HepG2 (cell line): ENCODE results near the gene GLIS1. TPM values are rescaled to one million over a fixed set of nuclear protein-coding genes. Genes with fewer than 3 reads are reported as not detected.

Experiments used
- ATAC-seq: fragments of 200-7000 bp; cut with Tn5 transposase; 3 replicates; pipeline ENCODE4 v1.9.1; 2020; ENCODE audit warnings: mild to moderate bottlenecking, moderate library complexity
- BruUV-seq: library from RNA; stranded (reverse); fragments of 400-500 nt; replicated peaks from 2 replicates; lab custom pipeline; 2021; lab: Mats Ljungman, UMichigan
- CTCF ChIA-PET: fragments of 300-600 bp; formaldehyde crosslinking; extraction: SDS; loops from one replicate; lab custom pipeline; 2021; ENCODE audit warnings: low total read pairs, inconsistent platforms, low intra/inter-chr PET ratio; lab: Yijun Ruan, JAX
- POLR2A ChIA-PET: fragments of 350-600 bp; sonication (Branson Sonifier 250); formaldehyde crosslinking; loops from one replicate; lab custom pipeline; 2020; ENCODE audit warnings: antibody characterized with exemption, inconsistent platforms; lab: Yijun Ruan, JAX
- DNase-seq: peaks from one replicate; pipeline ENCODE4 v3.0.0-alpha.2; 2015; ENCODE audit warnings: low spot score
- FAIRE-seq: peaks from 3 replicates; lab custom pipeline; 2011; peaks lifted over from hg19 to GRCh38; lab: Jason Lieb, UNC
- H2AFZ ChIP-seq: one replicate; pipeline ENCODE4 v1.6.1; 2011; ENCODE audit warnings: low read length, inconsistent platforms
- H3K27ac ChIP-seq: fragments of 300-600 bp; 3 replicates; pipeline ENCODE4 v1.8.0; 2011; ENCODE audit warnings: mixed run types, mild to moderate bottlenecking, mixed read lengths, low read length, inconsistent platforms; ENCODE audit not compliant: insufficient read depth; ENCODE audit errors: extremely low read length
- H3K27me3 ChIP-seq, 2 experiments: fragments of 200-600 bp in 1 of 2; 2 replicates in 1 of 2; 3 replicates in 1 of 2; pipeline versions ENCODE4 v1.6.0 to v1.8.0; 2011; ENCODE audit warnings: low read length in 2 of 2, mild to moderate bottlenecking in 2 of 2, moderate library complexity in 2 of 2, inconsistent platforms in 1 of 2; ENCODE audit not compliant: insufficient read depth in 2 of 2, control insufficient read depth in 1 of 2
- H3K36me3 ChIP-seq, 2 experiments: fragments of 200-600 bp in 1 of 2; replicated peaks in 1 of 2; 2 replicates in 1 of 2; 3 replicates in 1 of 2; pipeline versions ENCODE4 v1.5.1 to v1.8.0; 2011; ENCODE audit warnings: low read length in 2 of 2, inconsistent platforms in 1 of 2; ENCODE audit not compliant: insufficient read depth in 2 of 2, control insufficient read depth in 1 of 2
- H3K4me1 ChIP-seq: 2 replicates; pipeline ENCODE4 v1.5.1; 2012; ENCODE audit warnings: low read length, inconsistent platforms; ENCODE audit not compliant: insufficient read depth
- H3K4me2 ChIP-seq: 2 replicates; pipeline ENCODE4 v1.6.0; 2011; ENCODE audit warnings: low read depth, low read length, inconsistent platforms
- H3K4me3 ChIP-seq, 3 experiments: fragments of 200-600 bp in 1 of 3; sonication (generic), shearing (Covaris generic) in 1 of 3; replicated peaks in 1 of 3; 2 replicates each; pipeline ENCODE4 v1.5.1; 2011 to 2016; ENCODE audit warnings: low read length in 3 of 3, inconsistent platforms in 2 of 3, low read depth in 2 of 3, mild to moderate bottlenecking in 2 of 3, control low read depth in 1 of 3, mixed read lengths in 1 of 3; ENCODE audit not compliant: insufficient read depth in 1 of 3
- H3K79me2 ChIP-seq: one replicate; pipeline ENCODE4 v1.6.1; 2011; ENCODE audit warnings: low read length, inconsistent platforms; ENCODE audit not compliant: insufficient read depth
- H3K9ac ChIP-seq: 2 replicates; pipeline ENCODE4 v1.6.0; 2011; ENCODE audit warnings: mild to moderate bottlenecking, low read depth, low read length, inconsistent platforms; ENCODE audit not compliant: insufficient read depth
- H3K9me3 ChIP-seq: 2 replicates; pipeline ENCODE4 v1.5.1; 2012; ENCODE audit warnings: mild to moderate bottlenecking, low read length
- H4K20me1 ChIP-seq: 2 replicates; pipeline ENCODE4 v1.6.0; 2011; ENCODE audit warnings: inconsistent platforms, mild to moderate bottlenecking, low read length, moderate library complexity; ENCODE audit not compliant: insufficient read depth
- ATRX ChIP-seq: sonication (generic); formaldehyde crosslinking; IDR thresholded peaks from 2 replicates; pipeline ENCODE4 v1.4.0; 2020; ENCODE audit warnings: missing genetic modification reagents, borderline replicate concordance
- BRD4 ChIP-seq: sonication (generic); formaldehyde crosslinking; IDR thresholded peaks from 2 replicates; pipeline ENCODE4 v1.4.0; 2020; ENCODE audit warnings: missing genetic modification reagents
- HHEX ChIP-seq: IDR thresholded peaks from 2 replicates; pipeline ENCODE4 v1.6.1; 2016; ENCODE audit warnings: control low read depth
- IRX3 ChIP-seq: sonication (generic); formaldehyde crosslinking; IDR thresholded peaks from 2 replicates; pipeline ENCODE4 v1.8.1; 2023; ENCODE audit warnings: mild to moderate bottlenecking, low read depth, missing genetic modification reagents, borderline replicate concordance
- PHF8 ChIP-seq: sonication (generic); formaldehyde crosslinking; IDR thresholded peaks from 2 replicates; pipeline ENCODE4 v1.5.0; 2020; ENCODE audit warnings: missing genetic modification reagents
- SNAPC2 ChIP-seq: sonication (generic); formaldehyde crosslinking; IDR thresholded peaks from 2 replicates; pipeline ENCODE4 v1.8.1; 2022; ENCODE audit warnings: mild to moderate bottlenecking, missing genetic modification reagents
- SP5 ChIP-seq: IDR thresholded peaks from 2 replicates; pipeline ENCODE4 v1.6.1; 2016; ENCODE audit warnings: low read depth, borderline replicate concordance
- TAF1 ChIP-seq: sonication (generic); formaldehyde crosslinking; IDR thresholded peaks from 2 replicates; pipeline ENCODE4 v1.4.0; 2020; ENCODE audit warnings: missing genetic modification reagents
- U2AF2 ChIP-seq: fragments of 200-400 bp; formaldehyde crosslinking; IDR thresholded peaks from 2 replicates; pipeline ENCODE4 v1.6.1; 2017; ENCODE audit warnings: low read depth, mild to moderate bottlenecking, low read length
- ZEB1 ChIP-seq: IDR thresholded peaks from 2 replicates; pipeline ENCODE4 v1.6.1; 2012; ENCODE audit warnings: mild to moderate bottlenecking, low read depth, inconsistent platforms; ENCODE audit not compliant: insufficient replicate concordance
- ZKSCAN8 ChIP-seq: IDR thresholded peaks from 2 replicates; pipeline ENCODE4 v1.6.1; 2016; ENCODE audit warnings: borderline replicate concordance, missing genetic modification reagents, missing compliant biosample characterization
- ZNF180 ChIP-seq: sonication (generic); formaldehyde crosslinking; IDR thresholded peaks from 2 replicates; pipeline ENCODE4 v1.4.0; 2020; ENCODE audit warnings: low read depth, missing genetic modification reagents, borderline replicate concordance
- ZNF33B ChIP-seq: sonication (generic); formaldehyde crosslinking; IDR thresholded peaks from 2 replicates; pipeline ENCODE4 v1.5.1; 2020; ENCODE audit warnings: mild to moderate bottlenecking, missing genetic modification reagents
- ZNF557 ChIP-seq: sonication (generic); formaldehyde crosslinking; IDR thresholded peaks from 2 replicates; pipeline ENCODE4 v1.4.0; 2020; ENCODE audit warnings: missing genetic modification reagents
- ZNF563 ChIP-seq: sonication (generic); formaldehyde crosslinking; IDR thresholded peaks from 2 replicates; pipeline ENCODE4 v1.8.0; 2022; ENCODE audit warnings: mild to moderate bottlenecking, moderate library complexity, missing genetic modification reagents
- WGBS: methylation state at CpG from one replicate; pipeline ENCODE4 v1.1.6; 2017; ENCODE audit warnings: low lambda C conversion rate; 5-methylcytosine and 5-hydroxymethylcytosine counted together
- in situ Hi-C: cut with HindIII; loops from 2 replicates; pipeline ENCODE4 v1.10.0; 2017; ENCODE audit warnings: low pct_unique_long_range_greater_than_20kb; ENCODE audit not compliant: extremely low pct_ligation_motif_present
- intact Hi-C: fragments of 100-400 bp; cut with micrococcal nuclease; formaldehyde crosslinking; loops from one replicate; pipeline ENCODE4 v1.10.0; 2022; ENCODE audit not compliant: unreplicated experiment
- polyA plus RNA-seq, 8 experiments: library from polyadenylated mRNA; depleted of rRNA in 3 of 8; stranded (reverse) in 7 of 8; unstranded in 1 of 8; fragments of >200 nt; fragmentation: Illumina TruSeq in 4 of 8; extraction: Trizol in 4 of 8; gene quantifications; 2 replicates each; pipeline versions ENCODE4 v1.2.1 to v1.2.3, GENCODE V29; 2011 to 2016; ENCODE audit warnings: low read depth in 4 of 8, missing spikeins in 1 of 8, mixed read lengths in 1 of 8; ENCODE audit not compliant: insufficient read depth in 1 of 8
- total RNA-seq, 5 experiments: library from RNA; depleted of rRNA; stranded (reverse); fragments of >200 nt; fragmentation: Illumina TruSeq; extraction: Trizol; gene quantifications; 2 replicates each; pipeline ENCODE4 v1.2.3, GENCODE V29; 2016; ENCODE audit warnings: low read depth in 1 of 5

GLIS1 gene
- total and polyA plus RNA-seq, 2 of the 13 experiments (the other 11 are each of a cell fraction or from before 2014, with no cell fraction given) = 0.03 TPM; not detected in 1

- DNase-seq = no peak
- Histone ChIP-seq H3K9ac (no peak overlapping the region), H3K4me1 (peaks cover 1% of the 10 kb centered on the region; the same call in 1 of the 2 replicates), H3K79me2 (no peaks in the 10 kb centered on the region), H3K9me3 (no peaks in the 10 kb centered on the region), H2AFZ (no peak overlapping the region), H3K36me3 (no peaks in the 10 kb centered on the region), H3K27ac (no peak overlapping the region), H3K4me2 (no peak overlapping the region), H4K20me1 (no peaks in the 10 kb centered on the region), H3K27me3 (peaks cover 4 to 18% of the 10 kb centered on the region in 2 experiments; a peak in 2 of 5 replicates), H3K4me3 (no peak overlapping the region)
- FAIRE-seq = no peak
- no TSS peak for BruUV-seq
- ChIA-PET POLR2A (no interaction called here), CTCF (no interaction called here)
- TF ChIP-seq ATRX (CRISPR knock-in tag) (no peak), U2AF2 (no peak), ZNF33B (CRISPR knock-in tag) (no peak)
- WGBS = 15% methylated on average over 4 of the region's 15 CpGs
- ATAC-seq = no peak
- in situ Hi-C loops = no loop called here
- intact Hi-C loops = no loop called here
Measured at GRCh38 chr1:53663529-53664300, 75.2 kb downstream of the GLIS1 start.

DNA sequence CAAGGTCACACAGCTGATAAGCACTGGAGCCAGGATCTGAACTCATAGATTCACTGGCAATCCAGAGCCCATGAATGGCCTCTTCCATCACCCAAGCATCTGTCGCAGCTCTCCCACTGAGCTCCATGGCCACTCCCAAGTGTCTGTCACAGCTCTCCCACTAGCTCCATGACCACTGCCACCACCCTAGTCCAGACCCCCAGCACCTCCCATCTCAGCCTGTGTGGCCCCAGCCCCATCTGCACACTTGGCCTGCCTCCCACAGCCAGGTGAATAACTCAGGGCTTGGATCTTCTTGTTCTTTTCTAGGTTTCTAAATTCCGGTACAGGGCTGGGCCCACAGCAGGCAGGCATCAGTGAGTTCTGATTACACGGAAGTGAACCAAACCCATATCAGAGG lies 76.0 kb downstream of the GLIS1 start:
- no peaks in the 10 kb centered on the region for H3K36me3 ChIP-seq
- no peak for FAIRE-seq
- no peak for TF ChIP-seq IRX3 (CRISPR knock-in tag)
- no peak for TF ChIP-seq PHF8 (CRISPR knock-in tag)
- no peak for TF ChIP-seq BRD4
- no peak for TF ChIP-seq HHEX (CRISPR knock-in tag)
- no peak for TF ChIP-seq ZNF557
- no peak for TF ChIP-seq ZNF180 (CRISPR knock-in tag)
- no peak for TF ChIP-seq SNAPC2
- TF ChIP-seq ZNF563 (CRISPR knock-in tag) = no peak
- TF ChIP-seq ZKSCAN8 = no peak
- TF ChIP-seq ZEB1 = no peak
- no peak for TF ChIP-seq SP5 (CRISPR knock-in tag)
- TF ChIP-seq TAF1 = no peak
- TF ChIP-seq, all 625 proteins: peak for 0
- DNase-seq (no peak), ATAC-seq (no peak)
- ChIA-PET POLR2A (no interaction called here), CTCF (no interaction called here)
- no peak overlapping the region for H3K4me2 ChIP-seq
- H2AFZ ChIP-seq = no peak overlapping the region
- WGBS = 36% methylated on average over 2 of the region's 3 CpGs
- no peaks in the 10 kb centered on the region for H3K79me2 ChIP-seq
- no peak overlapping the region for H3K27ac ChIP-seq
- H3K4me1 ChIP-seq = peaks cover 9% of the 10 kb centered on the region
- H3K4me3 ChIP-seq = no peak overlapping the region
- no peak overlapping the region for H3K9ac ChIP-seq
- intact Hi-C loops = no loop called here
- in situ Hi-C loops = no loop called here
- H4K20me1 ChIP-seq = no peaks in the 10 kb centered on the region
- peaks cover 4 to 18% of the 10 kb centered on the region in 2 experiments; a peak in 2 of 5 replicates for H3K27me3 ChIP-seq
- BruUV-seq = no TSS peak
- no peaks in the 10 kb centered on the region for H3K9me3 ChIP-seq
